Karpas-422 (cell line): ENCODE results near the gene ZFAND3. TPM values are rescaled to one million over a fixed set of nuclear protein-coding genes. Genes with fewer than 3 reads are reported as not detected.

ENCODE experiments used
- DNase-seq: peaks from one replicate; pipeline ENCODE4 v3.0.0-alpha.2; 2015
- H2AFZ ChIP-seq: fragments of 200-600 bp; sonication (generic); 2 replicates; pipeline ENCODE4 v1.6.1; 2014; ENCODE audit warnings: antibody characterized with exemption, low read length, mixed read lengths
- H3K27ac ChIP-seq: fragments of 200-600 bp; sonication (generic); 2 replicates; pipeline ENCODE4 v1.5.1; 2014; ENCODE audit warnings: mild to moderate bottlenecking, low read length, moderate library complexity
- H3K27me3 ChIP-seq: fragments of 200-600 bp; sonication (generic); 2 replicates; pipeline ENCODE4 v1.6.1; 2014; ENCODE audit warnings: low read length, mixed read lengths
- H3K36me3 ChIP-seq: fragments of 200-600 bp; sonication (generic); 2 replicates; pipeline ENCODE4 v1.6.1; 2014; ENCODE audit warnings: low read length, mixed read lengths; ENCODE audit not compliant: insufficient read depth
- H3K4me1 ChIP-seq: fragments of 200-600 bp; sonication (generic); 2 replicates; pipeline ENCODE4 v1.6.1; 2014; ENCODE audit warnings: mild to moderate bottlenecking, low read length, mixed read lengths
- H3K4me2 ChIP-seq: fragments of 200-600 bp; sonication (generic); 2 replicates; pipeline ENCODE4 v1.6.1; 2014; ENCODE audit warnings: low read length, low read depth, mild to moderate bottlenecking; ENCODE audit not compliant: poor library complexity, severe bottlenecking
- H3K4me3 ChIP-seq: fragments of 200-600 bp; sonication (generic); 2 replicates; pipeline ENCODE4 v1.5.1; 2014; ENCODE audit warnings: mild to moderate bottlenecking, antibody characterized with exemption, low read length, mixed read lengths
- H3K79me2 ChIP-seq: fragments of 200-600 bp; sonication (generic); 2 replicates; pipeline ENCODE4 v1.6.1; 2014; ENCODE audit warnings: mild to moderate bottlenecking, low read length, mixed read lengths
- H3K9ac ChIP-seq: fragments of 200-600 bp; sonication (generic); 2 replicates; pipeline ENCODE4 v1.6.0; 2014; ENCODE audit warnings: low read length
- H3K9me2 ChIP-seq: fragments of 200-600 bp; sonication (generic), shearing (Covaris generic); replicated peaks from 2 replicates; pipeline ENCODE4 v1.6.0; 2014; ENCODE audit warnings: mild to moderate bottlenecking, low read length, moderate library complexity; ENCODE audit not compliant: insufficient read depth
- H3K9me3 ChIP-seq: fragments of 300-700, 200-600 bp; sonication (generic); 2 replicates; pipeline ENCODE4 v1.6.1; 2014; ENCODE audit warnings: low read length, mixed read lengths
- H4K20me1 ChIP-seq: fragments of 200-600 bp; sonication (generic); 2 replicates; pipeline ENCODE4 v1.6.1; 2014; ENCODE audit warnings: mild to moderate bottlenecking, antibody characterized with exemption, low read length, low read depth; ENCODE audit not compliant: insufficient read depth
- total RNA-seq: library from RNA; depleted of rRNA; stranded (reverse); fragments of >200 nt; shearing (Covaris generic); gene quantifications from 2 replicates; pipeline ENCODE4 v1.2.3, GENCODE V29; 2014; ENCODE audit warnings: low replicate concordance

Gene ZFAND3
- total RNA-seq, 1 experiment from 2014 or later = 4.0 TPM

- Histone ChIP-seq H4K20me1 (peaks cover 8% of the 10 kb centered on the region; the same call in 1 of the 2 replicates), H3K4me2 (no peak overlapping the region), H3K36me3 (no peaks in the 10 kb centered on the region), H3K4me1 (peaks cover 5% of the 10 kb centered on the region), H3K79me2 (no peaks in the 10 kb centered on the region), H3K27me3 (no peaks in the 10 kb centered on the region), H3K9me3 (no peaks in the 10 kb centered on the region), H3K4me3 (no peak overlapping the region), H3K27ac (no peak overlapping the region), H3K9me2 (no peaks in the 10 kb centered on the region), H2AFZ (no peak overlapping the region), H3K9ac (no peak overlapping the region)
- DNase-seq = no peak
These were observed 242.5 kb downstream of the ZFAND3 start for GRCh38 chr6:38062066-38062465.

GRCh38 chr6:38063973-38064372 is 244.4 kb downstream of the ZFAND3 start:
- H3K4me1 ChIP-seq = peaks cover 5% of the 10 kb centered on the region
- H3K9me3 ChIP-seq = no peaks in the 10 kb centered on the region
- no peaks in the 10 kb centered on the region for H3K79me2 ChIP-seq
- H3K9me2 ChIP-seq = no peaks in the 10 kb centered on the region
- no peak overlapping the region for H3K4me3 ChIP-seq
- peaks cover 17% of the 10 kb centered on the region for H4K20me1 ChIP-seq
- no peaks in the 10 kb centered on the region for H3K27me3 ChIP-seq
- H3K27ac ChIP-seq = no peak overlapping the region
- H3K36me3 ChIP-seq = no peaks in the 10 kb centered on the region
- no peak for DNase-seq
- no peak overlapping the region for H3K9ac ChIP-seq
- no peak overlapping the region for H2AFZ ChIP-seq
- H3K4me2 ChIP-seq = no peak overlapping the region

DNA sequence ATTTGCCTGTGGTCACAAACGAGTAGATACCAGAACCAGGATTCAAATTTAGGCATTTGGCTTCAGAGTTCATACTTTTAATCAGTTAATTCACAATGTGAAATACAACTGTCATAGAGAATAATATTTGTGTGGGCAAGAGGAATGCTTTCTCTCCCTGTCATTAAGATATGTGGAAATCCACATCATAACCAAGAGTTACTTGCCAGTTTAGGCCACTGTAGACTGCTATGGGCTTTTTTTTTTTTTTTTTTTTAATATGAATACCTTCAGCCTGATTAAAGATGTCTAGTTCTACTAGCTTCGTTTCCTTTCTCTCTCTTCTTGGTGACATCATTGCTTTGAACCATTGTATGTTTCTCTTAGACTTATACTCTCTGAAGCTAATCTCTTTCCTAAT is 244.9 kb downstream of the ZFAND3 start:
- no peak overlapping the region for H3K27ac ChIP-seq
- H3K9me2 ChIP-seq = no peaks in the 10 kb centered on the region
- peaks cover 17% of the 10 kb centered on the region for H4K20me1 ChIP-seq
- no peaks in the 10 kb centered on the region for H3K9me3 ChIP-seq
- no peaks in the 10 kb centered on the region for H3K79me2 ChIP-seq
- H3K4me3 ChIP-seq = no peak overlapping the region
- peaks cover 5% of the 10 kb centered on the region for H3K4me1 ChIP-seq
- H2AFZ ChIP-seq = no peak overlapping the region
- H3K36me3 ChIP-seq = no peaks in the 10 kb centered on the region
- DNase-seq = no peak
- H3K9ac ChIP-seq = no peak overlapping the region
- no peaks in the 10 kb centered on the region for H3K27me3 ChIP-seq
- no peak overlapping the region for H3K4me2 ChIP-seq

DNA sequence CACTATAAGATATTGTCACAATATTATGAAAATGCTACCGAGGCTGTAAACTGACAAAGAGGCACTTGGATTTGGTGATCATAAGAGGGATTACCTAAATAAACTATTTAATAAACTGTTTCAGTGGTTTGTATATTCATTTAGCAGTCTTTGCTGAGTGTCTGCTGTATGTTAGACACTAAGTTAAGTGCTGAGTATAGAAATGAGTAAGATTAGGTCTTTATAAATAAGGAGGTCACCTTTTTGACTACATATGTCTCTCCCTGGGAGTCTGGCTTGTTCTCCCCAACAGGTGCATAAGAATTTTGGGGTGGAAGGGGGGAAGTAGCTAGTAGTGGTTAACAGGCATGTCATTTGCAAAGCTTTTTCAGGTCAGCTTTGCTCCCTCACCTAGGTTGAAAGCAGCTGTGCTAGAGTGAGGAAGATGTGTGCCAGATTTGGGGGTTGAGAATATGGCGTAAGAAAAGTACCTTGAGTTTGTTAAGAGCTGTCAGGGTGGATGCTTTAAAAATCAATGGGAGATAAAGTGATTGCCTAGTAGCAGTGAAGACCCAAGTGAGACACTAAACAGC is 246.3 kb downstream of the ZFAND3 start:
- Histone ChIP-seq H3K27me3 (no peaks in the 10 kb centered on the region), H3K36me3 (no peaks in the 10 kb centered on the region), H3K4me3 (no peak overlapping the region), H4K20me1 (peaks cover 17% of the 10 kb centered on the region), H3K9me3 (no peaks in the 10 kb centered on the region), H3K79me2 (no peaks in the 10 kb centered on the region), H3K27ac (no peak overlapping the region), H3K4me2 (no peak overlapping the region), H3K9me2 (no peaks in the 10 kb centered on the region), H2AFZ (no peak overlapping the region), H3K9ac (no peak overlapping the region), H3K4me1 (peaks cover 5% of the 10 kb centered on the region)
- no peak for DNase-seq

- Histone ChIP-seq H3K4me2 (no peak overlapping the region), H3K9me2 (no peaks in the 10 kb centered on the region), H3K36me3 (no peaks in the 10 kb centered on the region), H3K9ac (no peak overlapping the region), H3K79me2 (no peaks in the 10 kb centered on the region), H3K4me3 (no peak overlapping the region), H2AFZ (no peak overlapping the region), H3K27ac (no peak overlapping the region), H4K20me1 (peaks cover 27% of the 10 kb centered on the region), H3K4me1 (peaks cover 5% of the 10 kb centered on the region), H3K27me3 (no peaks in the 10 kb centered on the region), H3K9me3 (no peaks in the 10 kb centered on the region)
- no peak for DNase-seq
These were observed 247.9 kb downstream of the ZFAND3 start for GRCh38 chr6:38067263-38067980.

GRCh38 chr6:38068854-38069590 is 249.5 kb downstream of the ZFAND3 start:
- H3K4me2 ChIP-seq = no peak overlapping the region
- H3K36me3 ChIP-seq = no peaks in the 10 kb centered on the region
- no peak overlapping the region for H2AFZ ChIP-seq
- H3K79me2 ChIP-seq = no peaks in the 10 kb centered on the region
- H3K27me3 ChIP-seq = no peaks in the 10 kb centered on the region
- H3K27ac ChIP-seq = no peak overlapping the region
- peaks cover 34% of the 10 kb centered on the region for H4K20me1 ChIP-seq
- no peak for DNase-seq
- no peak overlapping the region for H3K4me3 ChIP-seq
- H3K9me2 ChIP-seq = no peaks in the 10 kb centered on the region
- H3K9me3 ChIP-seq = no peaks in the 10 kb centered on the region
- H3K9ac ChIP-seq = no peak overlapping the region
- H3K4me1 ChIP-seq = peaks cover 5% of the 10 kb centered on the region

- Histone ChIP-seq H3K79me2 (no peaks in the 10 kb centered on the region), H2AFZ (no peak overlapping the region), H3K4me2 (no peak overlapping the region), H3K36me3 (no peaks in the 10 kb centered on the region), H3K4me1 (no peaks in the 10 kb centered on the region), H3K9me3 (no peaks in the 10 kb centered on the region), H3K4me3 (no peak overlapping the region), H4K20me1 (peaks cover 22% of the 10 kb centered on the region; the same call in 1 of the 2 replicates), H3K27ac (no peak overlapping the region), H3K27me3 (no peaks in the 10 kb centered on the region), H3K9me2 (no peaks in the 10 kb centered on the region), H3K9ac (no peak overlapping the region)
- DNase-seq = no peak
These were observed 258.0 kb downstream of the ZFAND3 start for GRCh38 chr6:38077488-38078030.

DNA sequence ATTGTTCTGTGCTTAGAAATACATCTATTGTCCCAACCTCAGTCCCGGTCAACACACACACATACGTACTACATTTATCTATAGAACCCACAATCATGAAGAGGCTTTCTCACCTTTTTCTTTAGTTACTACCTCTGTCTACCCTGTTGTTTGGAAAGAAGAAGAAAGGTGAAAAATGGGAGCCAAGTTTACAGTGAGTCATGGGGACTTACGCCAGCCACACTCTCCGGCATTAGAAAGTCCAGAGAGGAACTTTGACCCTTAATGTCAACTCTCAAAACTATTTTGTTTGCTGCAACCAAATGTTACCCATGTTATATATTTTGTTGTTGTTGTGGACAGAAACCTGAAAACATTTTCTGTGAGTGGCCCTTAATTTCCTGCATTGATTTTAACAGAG is 259.1 kb downstream of the ZFAND3 start:
- no peak for DNase-seq
- no peak overlapping the region for H3K4me2 ChIP-seq

More for the DNA sequence above, 259.1 kb downstream of the ZFAND3 start:
- Histone ChIP-seq H3K79me2 (no peaks in the 10 kb centered on the region), H2AFZ (no peak overlapping the region), H3K27me3 (no peaks in the 10 kb centered on the region), H3K27ac (no peak overlapping the region), H3K9ac (no peak overlapping the region), H4K20me1 (peaks cover 15% of the 10 kb centered on the region; the same call in 1 of the 2 replicates), H3K4me1 (no peaks in the 10 kb centered on the region), H3K36me3 (no peaks in the 10 kb centered on the region), H3K9me3 (no peaks in the 10 kb centered on the region), H3K9me2 (no peaks in the 10 kb centered on the region), H3K4me3 (no peak overlapping the region)
